Neural progenitor cell (in vitro differentiated cells): ENCODE measurements around the gene TNFSF10.

Experiments
- EZH2 ChIP-seq: fragments of 200-600 bp; sonication (generic); IDR thresholded peaks from 2 replicates; pipeline ENCODE4 v1.6.1; 2017; ENCODE audit warnings: antibody characterized with exemption, mild to moderate bottlenecking, moderate library complexity
- EZH2phosphoT487 ChIP-seq: fragments of 200-600 bp; sonication (generic); IDR thresholded peaks from 2 replicates; pipeline ENCODE4 v1.6.1; 2017; ENCODE audit warnings: antibody characterized with exemption
- TF ChIP-seq, protein P1 (sequence below): fragments of 200-600 bp; sonication (generic); IDR thresholded peaks from 2 replicates; pipeline ENCODE4 v1.5.1; 2017; ENCODE audit warnings: antibody characterized with exemption, mild to moderate bottlenecking

DNA sequence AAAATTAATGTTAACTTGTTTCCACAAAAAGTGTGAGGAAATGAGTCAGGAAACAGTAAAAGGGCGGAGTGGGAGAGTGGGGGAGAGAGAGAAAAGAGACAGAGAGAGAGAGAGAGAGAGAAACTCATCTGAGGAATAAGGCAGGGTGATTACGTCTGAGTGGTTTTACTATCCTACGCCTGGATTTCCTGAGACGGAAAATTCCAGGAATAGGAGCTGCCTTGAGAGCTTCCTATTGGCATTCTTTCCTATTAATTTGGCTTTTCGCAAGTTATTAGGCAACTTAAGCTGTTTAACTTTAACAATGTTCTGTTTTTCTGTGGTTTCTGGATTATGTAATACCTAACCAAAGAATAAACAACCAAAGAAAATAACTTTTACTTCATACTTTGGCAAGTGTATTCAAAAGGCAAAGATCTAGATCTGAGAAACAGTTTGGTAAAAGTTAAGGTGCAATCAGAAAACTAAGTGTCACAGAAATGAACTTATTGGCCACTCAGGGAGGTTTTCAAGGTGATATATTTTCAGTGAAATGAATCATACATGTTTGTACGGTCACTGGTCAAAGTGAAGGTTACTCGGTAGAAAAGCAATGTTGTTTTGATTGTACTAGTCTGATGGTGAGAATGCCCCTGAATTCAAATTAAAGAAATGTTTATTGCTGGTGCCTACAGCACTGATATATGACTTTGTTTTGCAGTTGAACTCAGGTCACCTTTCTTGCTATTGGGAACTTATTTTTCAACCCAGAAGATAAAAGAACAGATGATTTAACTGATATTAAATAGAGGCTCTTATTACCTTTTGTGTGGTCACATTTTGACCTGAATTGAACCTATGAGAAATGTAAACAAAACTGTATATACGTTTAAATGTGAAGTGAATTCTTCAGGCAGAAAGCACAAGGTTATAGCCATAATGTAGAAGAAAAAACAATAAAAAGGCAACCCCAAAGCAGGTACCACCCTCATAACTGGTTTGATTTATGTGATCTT, 39.9 kb upstream of the TNFSF10 start:
- TF ChIP-seq, protein P1, sequence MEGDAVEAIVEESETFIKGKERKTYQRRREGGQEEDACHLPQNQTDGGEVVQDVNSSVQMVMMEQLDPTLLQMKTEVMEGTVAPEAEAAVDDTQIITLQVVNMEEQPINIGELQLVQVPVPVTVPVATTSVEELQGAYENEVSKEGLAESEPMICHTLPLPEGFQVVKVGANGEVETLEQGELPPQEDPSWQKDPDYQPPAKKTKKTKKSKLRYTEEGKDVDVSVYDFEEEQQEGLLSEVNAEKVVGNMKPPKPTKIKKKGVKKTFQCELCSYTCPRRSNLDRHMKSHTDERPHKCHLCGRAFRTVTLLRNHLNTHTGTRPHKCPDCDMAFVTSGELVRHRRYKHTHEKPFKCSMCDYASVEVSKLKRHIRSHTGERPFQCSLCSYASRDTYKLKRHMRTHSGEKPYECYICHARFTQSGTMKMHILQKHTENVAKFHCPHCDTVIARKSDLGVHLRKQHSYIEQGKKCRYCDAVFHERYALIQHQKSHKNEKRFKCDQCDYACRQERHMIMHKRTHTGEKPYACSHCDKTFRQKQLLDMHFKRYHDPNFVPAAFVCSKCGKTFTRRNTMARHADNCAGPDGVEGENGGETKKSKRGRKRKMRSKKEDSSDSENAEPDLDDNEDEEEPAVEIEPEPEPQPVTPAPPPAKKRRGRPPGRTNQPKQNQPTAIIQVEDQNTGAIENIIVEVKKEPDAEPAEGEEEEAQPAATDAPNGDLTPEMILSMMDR: no peak
- TF ChIP-seq EZH2 (no peak), EZH2phosphoT487 (no peak)
